Hematopoietic multipotent progenitor cell treated with erythropoietin and hydrocortisone succinate and interleukin-3 and kit ligand, for 8 days (in vitro differentiated cells): Measurements from ENCODE around the gene MYOZ1.
A peak's percentile ranks its signal among the peaks of the same experiment; 100 is the strongest.
"Not testable (repeated sequence)": the region's sequence is repeated elsewhere in the genome, so short reads cannot be mapped to it uniquely, and the experiment has no call there.

ENCODE experiments used
- DNase-seq: peaks from one replicate; pipeline ENCODE4 v3.0.0-alpha.2; 2015

Gene MYOZ1, protein sequence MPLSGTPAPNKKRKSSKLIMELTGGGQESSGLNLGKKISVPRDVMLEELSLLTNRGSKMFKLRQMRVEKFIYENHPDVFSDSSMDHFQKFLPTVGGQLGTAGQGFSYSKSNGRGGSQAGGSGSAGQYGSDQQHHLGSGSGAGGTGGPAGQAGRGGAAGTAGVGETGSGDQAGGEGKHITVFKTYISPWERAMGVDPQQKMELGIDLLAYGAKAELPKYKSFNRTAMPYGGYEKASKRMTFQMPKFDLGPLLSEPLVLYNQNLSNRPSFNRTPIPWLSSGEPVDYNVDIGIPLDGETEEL

DNA sequence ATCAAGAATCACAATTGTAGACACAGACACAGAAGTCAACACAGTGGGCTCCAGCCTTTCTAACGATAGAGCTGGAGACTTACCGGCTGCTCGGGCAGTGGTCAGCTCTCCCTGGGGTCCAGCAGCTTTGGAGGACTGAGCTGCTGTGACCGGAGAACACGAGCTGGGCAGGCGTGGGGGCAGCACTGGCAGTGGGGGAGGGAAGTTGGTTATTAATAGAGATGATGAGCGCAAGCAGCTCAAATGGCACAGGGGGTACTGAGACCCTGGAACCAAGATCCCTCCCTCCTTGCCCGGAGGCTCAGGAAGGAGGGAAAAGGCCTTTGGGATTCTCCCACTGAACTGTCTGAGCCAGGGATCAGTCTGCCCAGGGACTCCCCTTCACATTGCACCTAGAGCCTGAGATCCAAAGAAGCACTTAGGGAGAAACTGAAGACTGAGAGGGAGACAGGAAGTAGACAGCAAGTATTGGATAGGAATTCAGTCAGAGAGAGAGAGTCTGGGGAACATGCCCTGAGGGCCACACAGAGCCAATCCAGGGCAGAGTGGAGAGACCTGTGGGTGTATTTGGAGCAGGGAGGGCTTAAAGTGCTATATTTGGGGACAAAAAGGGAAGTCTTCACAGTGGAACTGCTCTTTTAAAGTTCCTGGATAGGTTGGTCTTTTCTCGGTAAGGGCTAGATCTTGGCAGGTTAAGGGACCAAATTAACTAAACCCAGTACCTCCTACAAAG, at the start of gene MYOZ1:
Gene MYOZ1, minus strand, starts transcription at position 147 of the 733 bp plus-strand sequence. CDS start 1,457 bp downstream, outside the sequence.
- no peak for DNase-seq

DNA sequence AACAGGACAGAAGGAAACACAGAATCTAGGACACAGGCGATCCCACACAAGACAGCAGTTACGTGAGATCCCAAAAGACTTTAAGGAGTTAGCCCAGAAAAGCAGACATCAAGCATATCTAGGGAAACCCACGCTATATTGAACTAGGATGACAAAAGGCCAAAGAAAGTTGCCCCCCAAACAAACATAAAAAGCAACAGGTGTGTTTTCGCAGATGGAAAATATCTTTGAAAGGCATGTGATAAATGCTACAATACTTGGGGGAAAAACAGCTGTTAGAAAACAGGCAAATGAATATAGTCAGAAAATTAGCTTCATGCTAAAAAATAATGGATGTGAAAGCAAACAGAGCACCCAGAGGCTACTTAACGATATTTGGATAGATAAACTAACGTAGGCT, 49.5 kb upstream of the MYOZ1 start:
- not testable (repeated sequence) for DNase-seq

DNA sequence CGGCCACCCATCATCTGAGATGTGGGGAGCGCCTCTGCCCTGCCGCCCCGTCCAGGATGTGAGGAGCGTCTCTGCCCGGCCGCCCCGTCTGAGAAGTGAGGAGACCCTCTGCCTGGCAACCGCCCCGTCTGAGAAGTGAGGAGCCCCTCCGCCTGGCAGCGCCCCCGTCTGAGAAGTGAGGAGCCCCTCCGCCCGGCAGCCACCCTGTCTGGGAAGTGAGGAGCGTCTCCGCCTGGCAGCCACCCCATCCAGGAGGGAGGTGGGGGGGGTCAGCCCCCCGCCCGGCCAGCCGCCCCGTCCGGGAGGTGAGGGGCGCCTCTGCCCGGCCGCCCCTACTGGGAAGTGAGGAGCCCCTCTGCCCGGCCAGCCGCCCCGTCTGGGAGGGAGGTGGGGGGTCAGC, 48.3 kb upstream of the MYOZ1 start:
- DNase-seq, result not testable (repeated sequence)

DNA sequence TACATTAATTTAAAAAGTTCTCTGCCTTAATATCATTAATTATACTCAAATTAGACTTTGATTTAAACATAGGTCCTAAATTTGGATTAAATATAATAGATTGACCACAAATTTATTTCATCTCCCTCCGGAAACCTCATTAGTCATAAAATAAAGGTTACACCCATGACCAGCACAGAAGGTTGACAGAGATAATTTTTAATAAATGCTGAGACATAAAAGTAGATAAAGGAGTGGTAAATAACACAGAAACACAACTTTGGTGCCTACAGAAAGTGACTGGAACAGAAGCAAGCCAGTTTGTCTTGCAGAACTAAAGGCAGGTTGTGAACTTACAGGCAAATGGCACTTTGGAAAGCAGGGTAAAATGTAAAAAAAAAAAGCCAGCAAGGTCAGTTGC, 46.4 kb upstream of the MYOZ1 start:
- peak; percentile 78 for DNase-seq

DNA sequence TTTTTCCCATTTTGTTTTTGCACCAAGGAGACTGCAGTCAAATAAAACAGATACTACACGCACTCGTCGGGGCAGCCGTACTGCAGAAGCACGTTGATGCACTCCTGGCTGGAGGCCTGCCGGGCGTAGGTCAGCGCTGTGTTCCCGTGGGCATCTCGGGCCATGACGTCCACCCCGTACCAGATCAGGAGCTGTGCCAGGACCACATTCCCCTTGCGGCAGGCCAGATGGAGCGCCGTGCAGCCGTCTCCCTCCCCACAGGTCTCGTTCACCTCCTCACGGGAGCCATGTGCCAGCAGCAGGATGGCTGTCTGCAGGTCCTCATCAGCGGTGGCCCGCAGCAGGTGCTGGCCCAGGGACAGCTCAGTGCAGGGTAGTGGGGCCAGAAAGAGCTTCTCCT, 33.3 kb upstream of the MYOZ1 start:
- not testable (repeated sequence) for DNase-seq

DNA sequence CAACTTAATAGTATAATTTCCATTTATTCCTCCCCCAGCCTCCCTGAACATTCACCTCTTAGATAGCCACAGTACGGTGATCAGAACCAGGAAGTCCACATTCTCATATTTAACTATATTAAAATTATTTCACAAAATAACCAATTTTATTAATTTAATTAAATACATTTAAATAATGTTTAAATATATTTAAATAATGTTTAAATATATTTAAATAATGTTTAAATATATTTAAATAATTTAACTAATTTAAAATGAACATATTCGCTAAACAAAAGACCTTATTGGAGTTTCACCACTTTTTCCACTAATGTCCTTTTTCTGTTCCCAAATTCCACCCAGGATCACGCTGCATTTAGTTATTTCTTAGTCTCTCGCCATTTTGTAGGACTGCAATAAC, 27.1 kb upstream of the MYOZ1 start:
- DNase-seq, result not testable (repeated sequence)

DNA sequence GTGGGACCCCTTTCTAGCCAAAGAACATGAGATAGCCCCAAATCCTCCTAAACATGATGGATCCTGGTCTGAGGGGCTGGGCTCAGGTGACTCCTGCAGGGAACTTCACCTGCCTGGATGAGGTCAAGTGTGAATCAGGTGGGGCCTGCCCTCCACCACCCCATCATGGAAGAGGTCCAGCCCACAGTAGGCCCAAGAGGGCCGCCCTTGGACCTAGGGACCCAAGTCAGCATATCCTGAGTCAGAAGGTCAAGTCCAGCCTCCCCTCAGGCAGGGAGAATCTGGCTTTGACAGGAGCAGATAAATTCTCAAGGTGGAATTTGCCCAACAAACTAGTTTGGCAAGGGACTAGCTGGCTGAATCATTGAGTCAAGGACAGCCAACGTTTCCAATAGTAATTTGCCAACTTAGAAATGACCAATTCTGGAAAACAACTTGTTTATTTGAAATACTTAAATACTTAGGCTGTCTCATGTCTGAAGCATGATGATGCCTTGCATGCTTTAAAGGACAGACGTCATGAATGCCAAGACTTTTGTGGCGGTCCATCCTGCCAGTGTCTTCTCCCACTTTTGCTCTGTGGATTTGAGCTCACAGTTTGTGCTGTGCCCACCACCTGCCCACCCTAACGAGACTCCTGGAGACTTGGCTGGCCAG, 25.0 kb upstream of the MYOZ1 start:
- DNase-seq, result not testable (repeated sequence)

DNA sequence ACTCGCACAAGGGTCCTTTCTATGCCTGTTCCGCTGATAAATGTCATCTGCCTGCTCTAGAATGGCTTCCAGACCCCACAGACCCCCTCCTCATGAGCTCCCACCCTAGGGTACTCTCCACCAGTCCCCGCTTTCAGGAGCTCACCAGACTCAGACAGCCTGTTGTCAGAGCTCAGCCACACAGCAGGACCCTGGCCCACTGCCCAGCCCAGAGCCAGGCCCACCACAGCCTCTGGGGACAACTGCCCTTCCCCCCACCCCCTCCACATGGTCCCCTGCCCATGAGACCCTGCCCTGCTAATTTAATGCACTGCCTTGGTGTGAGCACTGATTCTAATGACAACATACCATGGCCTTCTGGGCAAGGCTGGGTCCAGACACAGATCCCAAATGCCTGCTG, 24.3 kb upstream of the MYOZ1 start:
- DNase-seq, result not testable (repeated sequence)

DNA sequence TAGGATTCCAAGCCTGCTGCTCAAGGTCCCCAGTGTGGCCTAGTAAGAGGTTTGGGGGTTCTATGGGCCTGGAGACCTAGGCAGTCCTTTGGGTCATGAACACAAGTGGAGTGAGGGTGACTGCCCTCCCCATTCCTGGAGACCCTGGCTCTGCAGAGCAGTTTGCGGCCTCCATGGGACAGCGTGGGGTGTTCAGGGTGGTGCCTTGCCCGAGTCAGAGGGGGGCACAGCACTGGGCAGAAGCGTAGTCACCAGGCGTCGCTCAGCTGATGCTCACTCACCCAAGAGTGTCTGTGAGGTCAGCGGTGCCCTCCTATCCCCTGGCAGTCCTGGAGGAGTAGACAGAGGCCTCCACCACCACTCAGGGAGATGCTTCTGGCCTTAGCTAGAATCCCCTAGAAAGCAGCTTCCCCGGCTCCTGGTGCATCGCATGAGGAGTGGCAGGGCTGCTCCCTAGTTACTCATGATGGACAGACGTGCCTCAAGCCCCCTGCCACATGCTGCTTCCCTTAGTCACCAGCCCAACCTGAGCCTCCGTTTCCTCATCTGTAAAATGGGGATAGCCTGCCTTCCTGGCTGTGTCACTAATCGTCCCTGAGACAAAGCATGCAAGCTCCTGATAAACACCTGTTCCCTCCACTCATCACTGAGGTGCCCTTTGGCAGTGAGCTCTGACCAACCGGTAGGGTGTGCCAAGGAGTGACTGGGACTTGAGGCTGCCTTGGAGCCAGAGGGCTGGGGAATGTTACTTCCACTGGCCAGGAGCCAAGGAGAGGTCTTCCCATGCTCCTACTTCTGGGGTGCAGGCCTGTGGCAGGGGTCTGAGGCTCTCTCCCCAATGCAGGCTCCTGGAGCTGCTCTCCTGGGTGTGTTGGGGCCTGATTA, 23.1 kb upstream of the MYOZ1 start:
- not testable (repeated sequence) for DNase-seq

DNA sequence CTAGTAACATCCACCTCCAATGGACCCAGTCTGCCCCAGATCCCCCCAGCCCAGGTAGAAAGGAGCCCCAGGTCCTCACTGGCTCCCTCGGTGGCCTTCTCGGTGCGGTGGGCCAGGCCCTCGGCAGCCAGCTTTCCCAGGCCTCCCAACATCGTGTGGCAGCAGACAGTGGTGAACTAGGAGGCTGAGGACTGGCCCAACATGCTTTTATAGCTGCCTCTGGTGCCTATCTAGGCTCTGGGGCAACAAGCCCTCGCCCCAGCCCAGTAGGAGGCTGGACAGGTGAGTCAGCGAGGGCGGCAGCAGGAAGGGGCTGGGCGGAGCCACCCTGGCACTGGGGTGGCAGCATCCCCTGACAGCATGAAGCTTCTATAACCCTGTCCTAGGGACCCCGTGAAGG, 22.3 kb upstream of the MYOZ1 start:
- not testable (repeated sequence) for DNase-seq

DNA sequence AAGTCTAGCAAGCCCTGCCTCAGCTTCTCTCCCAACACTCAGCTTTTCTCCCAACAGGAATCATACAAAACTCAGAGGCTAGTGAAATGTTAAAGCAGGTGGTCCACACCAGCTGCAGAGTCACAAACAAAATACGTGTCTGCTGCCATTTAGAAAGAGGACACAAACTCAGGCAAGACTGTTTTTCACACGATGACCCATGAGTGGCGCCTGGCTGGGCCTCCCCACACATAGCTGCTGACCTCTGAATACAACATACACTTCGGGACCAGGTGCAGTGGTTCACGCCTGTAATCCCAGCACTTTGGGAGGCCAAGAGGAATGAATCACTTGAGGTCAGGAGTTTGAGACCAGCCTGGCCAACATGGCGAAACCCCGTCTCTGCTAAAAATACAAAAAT, 21.4 kb upstream of the MYOZ1 start:
- not testable (repeated sequence) for DNase-seq

DNA sequence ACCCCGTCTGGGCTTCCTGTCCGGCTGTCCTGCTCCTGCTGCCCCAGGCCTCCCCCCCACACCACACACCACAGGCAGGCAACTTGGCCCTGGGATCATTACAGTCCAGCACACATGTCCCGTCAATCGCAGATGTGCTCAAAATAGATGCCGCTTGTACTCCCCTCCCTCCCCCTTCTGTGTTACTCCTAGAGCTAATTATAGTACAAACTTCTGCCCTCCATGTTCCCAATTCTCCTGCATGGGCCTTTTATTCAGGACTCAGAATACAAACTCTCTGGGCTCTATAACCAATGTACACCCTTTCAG, 14.7 kb upstream of the MYOZ1 start, which contains the start of gene SYNPO2L:
Gene SYNPO2L, minus strand, starts transcription at position 40 of the 309 bp plus-strand sequence. CDS start 107 bp downstream, outside the sequence.
- DNase-seq, result no peak

DNA sequence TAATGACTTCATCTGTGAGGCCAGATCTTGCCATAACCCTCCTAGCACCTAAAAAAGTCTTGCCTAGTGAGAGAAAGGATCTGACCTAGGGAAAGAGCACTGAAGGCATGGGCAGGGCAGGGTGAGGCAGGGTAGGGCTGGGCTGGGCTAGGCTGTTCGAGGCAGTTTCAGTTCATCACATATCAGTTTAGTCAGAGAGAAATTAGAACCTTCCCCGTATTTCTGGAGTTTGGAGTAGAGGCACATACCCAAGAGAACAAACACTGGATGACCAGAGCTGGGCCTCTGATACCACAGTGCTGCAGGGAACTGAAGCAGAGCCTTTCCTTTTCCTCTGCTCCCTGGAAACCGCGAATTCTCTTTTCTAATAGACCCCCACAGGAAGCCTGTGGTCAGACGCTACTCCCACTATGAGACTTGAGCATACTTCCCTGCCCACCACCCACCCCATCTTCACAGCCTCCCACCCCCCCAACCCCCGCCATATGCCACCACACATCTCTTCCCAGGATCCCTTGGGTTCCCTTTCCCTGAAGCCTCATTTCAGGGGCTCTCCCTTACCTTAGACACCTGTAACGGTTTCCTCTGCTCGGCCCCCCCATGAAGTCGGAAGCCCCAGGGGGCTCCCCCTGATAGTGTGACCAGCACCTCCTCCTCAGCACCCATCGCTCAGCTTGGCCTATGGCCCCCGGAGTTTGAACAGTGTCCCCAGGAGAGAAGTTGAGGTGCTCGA, 14.1 kb upstream of the MYOZ1 start:
- peak; percentile 22 for DNase-seq

DNA sequence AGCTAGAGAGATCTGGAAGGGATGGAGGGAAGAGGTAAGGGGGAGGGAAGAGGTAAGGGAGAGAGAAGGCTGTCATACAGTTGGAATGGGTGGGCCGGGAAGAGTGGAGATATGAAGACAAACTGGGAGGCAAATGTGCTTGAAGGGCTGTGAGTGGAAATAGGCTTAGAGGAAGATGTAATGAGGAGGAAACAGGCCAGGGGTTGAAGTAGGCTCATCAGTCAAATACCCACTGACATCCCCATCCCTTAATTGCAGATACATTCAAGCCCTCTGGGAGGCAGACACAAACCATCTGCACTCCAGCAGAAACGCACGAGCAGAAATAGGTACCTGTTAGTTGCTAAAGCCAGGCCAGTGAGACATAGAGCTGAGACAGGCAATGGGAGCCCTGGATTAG, 12.4 kb upstream of the MYOZ1 start:
- DNase-seq, result peak; percentile 64

DNA sequence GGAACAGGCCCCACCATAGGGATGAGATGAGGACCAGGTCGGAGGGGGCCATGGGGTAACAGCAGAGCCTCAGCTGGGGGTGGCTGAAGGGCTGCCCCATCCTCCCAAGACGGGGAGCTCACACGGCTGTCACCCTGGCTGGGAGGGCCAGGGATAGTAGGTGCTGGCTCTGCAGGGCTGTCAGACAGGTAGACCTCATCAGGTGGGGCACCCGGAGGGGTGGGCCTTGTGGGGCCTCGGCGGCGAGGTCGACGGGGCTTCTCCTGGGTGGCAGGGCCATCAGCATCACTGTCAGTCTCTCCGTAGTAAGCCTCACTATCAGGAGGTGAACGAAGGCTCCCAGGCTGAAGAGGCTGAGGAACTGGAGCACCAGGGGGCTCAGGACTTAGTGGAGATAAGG, 11.9 kb upstream of the MYOZ1 start:
- DNase-seq, result no peak

DNA sequence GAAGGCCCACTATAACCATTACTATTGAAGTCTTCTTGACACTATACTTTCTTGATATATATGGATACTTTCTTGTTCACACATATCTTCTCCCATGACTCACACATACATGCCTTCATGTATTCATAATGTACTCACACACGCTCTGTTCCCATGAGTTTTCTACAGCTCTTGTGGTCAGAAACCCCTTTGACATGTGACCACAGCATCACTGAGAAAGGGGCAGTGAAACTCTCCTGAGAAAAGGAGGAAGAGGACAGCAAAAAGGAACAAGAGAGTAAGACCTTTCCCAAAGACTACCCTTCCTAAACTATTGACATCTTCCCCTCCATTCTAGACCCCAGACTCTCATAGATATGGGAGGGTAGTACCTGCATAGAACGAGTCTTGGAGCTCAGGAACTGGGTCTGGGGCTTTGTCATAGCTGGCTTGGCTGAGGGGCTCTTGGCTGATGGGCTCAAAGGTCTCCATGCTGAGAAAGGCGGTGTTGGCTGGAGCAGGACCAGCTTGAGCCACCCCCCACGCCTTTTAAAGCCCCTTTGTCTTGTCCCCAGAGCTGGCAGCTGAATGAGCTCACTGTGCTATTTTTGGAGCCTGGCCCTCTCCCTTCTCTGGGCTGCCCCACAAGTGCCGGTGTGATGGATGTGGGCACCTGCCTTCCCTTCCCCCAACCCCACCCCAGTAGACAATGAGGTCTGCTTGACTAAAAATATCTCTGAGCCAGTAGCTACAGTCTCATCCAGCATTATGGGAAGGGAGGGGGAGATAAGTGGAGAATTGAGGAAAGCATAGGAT, 9.5 kb upstream of the MYOZ1 start:
- DNase-seq, result no peak

DNA sequence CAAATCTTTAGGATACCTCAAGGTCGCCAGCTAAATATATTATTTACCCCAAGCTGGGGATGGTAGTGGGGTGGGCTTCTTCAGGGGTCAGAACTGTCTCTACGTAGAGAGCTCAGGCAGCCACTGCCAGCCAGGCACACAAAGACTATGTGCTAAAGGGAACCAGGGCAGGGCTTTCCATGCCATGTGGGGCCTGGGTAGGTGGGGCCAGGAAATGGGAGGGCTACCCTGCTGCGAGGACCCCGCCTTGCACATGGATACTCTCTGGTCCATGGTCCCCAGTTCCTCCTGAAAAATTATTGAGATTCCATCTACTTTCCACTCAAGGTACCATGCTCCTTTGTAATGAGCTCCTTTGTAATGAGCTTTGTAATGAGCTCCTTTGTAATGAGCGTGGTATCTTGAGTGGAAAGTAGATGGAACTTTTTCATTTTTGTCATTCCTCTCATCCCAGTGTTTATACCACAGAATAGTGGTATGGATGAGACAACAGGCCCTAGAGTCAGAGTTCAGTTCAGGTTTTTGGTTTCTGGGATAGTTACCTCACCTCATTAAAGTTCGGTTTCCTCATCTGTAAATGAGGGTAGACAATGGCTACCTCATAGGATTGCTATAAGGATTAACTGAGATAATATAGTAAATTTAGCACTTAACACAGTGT, 8.7 kb upstream of the MYOZ1 start:
- DNase-seq, result no peak

DNA sequence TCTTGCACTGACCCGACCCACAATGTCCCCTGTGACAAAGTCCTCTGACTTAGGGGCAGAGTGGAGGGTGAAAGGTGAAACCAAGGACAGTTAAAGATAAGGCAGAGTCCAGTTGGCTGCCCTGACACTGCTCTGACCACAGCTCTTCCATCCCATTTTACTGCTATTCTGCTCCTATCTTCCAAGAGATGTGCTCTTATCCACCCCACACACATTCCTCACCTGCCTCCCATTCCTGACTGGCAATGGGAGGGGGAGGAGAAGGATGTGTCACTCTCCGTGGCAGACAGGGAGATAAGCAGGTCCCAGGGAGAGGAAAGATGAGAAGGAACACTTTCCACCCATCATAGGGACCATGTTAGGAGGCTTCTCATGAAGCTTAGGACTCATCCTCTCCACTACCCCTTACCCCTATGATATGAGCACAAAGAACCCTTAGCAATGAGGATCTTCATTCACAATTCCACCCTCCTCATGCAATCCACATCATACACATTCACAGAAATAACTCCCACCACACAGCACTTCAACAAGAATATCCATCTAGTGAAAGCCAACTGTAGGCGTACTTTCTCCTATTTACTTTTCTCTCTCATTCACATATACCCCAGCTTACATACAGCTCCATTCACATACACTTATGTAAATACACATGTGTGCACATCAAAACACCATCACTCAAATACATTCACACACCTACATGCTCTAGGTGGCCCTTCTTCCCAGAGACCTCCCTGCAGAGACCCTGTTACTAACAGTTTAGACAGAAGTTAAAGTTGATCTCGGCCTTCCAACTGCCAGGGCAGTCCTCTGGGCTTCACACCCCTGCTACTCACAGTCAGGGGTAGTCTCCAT, 7.9 kb upstream of the MYOZ1 start:
- no peak for DNase-seq

DNA sequence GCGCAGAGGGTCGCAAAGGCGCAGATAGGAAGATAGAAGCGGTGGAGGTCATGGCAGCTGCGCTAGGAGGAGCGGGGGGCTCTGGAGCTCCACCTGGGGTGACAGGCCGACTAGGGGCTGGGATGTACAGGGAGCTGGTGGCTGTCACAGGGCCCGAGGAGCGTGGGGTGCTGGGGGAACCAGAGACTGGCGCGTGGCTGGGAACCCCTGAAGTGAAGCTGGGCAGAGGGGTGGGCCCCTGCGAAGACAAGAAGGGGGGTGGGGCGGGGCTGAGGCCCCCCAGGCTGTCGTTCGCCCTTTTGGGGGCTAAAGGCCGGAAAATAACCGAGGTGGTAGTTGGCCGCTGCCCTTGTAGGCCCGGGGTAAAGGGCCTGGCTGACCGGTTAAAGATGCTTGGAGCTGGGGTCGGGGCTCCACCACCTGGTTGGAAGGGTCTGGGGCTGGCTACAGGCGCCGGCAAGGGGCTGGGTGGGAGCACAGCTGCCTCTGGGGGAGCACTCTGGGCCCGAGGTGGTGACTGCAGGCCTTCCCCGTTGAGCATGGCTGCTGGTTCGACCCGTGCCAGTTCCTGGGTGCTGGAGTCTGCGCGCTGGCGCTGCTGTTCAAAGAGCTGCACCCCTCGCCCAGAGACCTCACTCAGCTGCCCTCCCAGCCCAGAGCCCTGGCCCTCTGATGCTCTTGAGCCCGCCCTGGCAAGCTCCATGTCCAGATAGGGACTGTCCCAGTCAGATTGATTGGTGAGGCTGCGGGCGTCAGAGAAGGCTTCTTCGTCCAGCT, 6.8 kb upstream of the MYOZ1 start:
- no peak for DNase-seq
